ENCODE results near the gene WDR47. TPM values are rescaled to one million over a fixed set of nuclear protein-coding genes. Genes with fewer than 3 reads are reported as not detected.

The WDR47 gene
- total RNA-seq = 25.2 and 25.7 TPM in 2 replicates
- long read RNA-seq, full-length matches to known transcripts = 59 of 97 reads
- long read RNA-seq, partial matches to known transcripts = 25 of 97 reads
- long read RNA-seq, other reads (novel, unspliced or antisense) = 13 of 97 reads

- H3K36me3 Mint-ChIP-seq (ENCODE audit: unreplicated experiment) = no peaks in the 10 kb centered on the region
- peak within 1 kb of the TSS; percentile 83 for H3K27ac Mint-ChIP-seq (ENCODE audit: unreplicated experiment)
- no peaks in the 10 kb centered on the region for H3K27me3 Mint-ChIP-seq (ENCODE audit: unreplicated experiment)
- peak within 1 kb of the TSS; percentile 87 for H3K4me3 Mint-ChIP-seq (ENCODE audit: unreplicated experiment)
- peaks cover 11% of the 10 kb centered on the region for H3K4me1 Mint-ChIP-seq (ENCODE audit: unreplicated experiment)
- no peak for TF ChIP-seq CTCF (IDR thresholded peaks at IDR 0.05)
- H3K9me3 Mint-ChIP-seq (ENCODE audit: unreplicated experiment) = no peaks in the 10 kb centered on the region
- peak; percentile 98 for DNase-seq (ENCODE audit: extremely low spot score, unreplicated experiment)
Observed at GRCh38 chr1:109041621-109042468, at the start of gene WDR47. WDR47 (minus strand) TSS chr1:109042102; CDS start chr1:109023512, 18,590 bp downstream.

GRCh38 chr1:109091078-109091838 is 49.4 kb upstream of the WDR47 start:
- Mint-ChIP-seq H3K27ac (ENCODE audit: unreplicated experiment) (peak overlapping the region; percentile 97), H3K9me3 (ENCODE audit: unreplicated experiment) (no peaks in the 10 kb centered on the region), H3K4me1 (ENCODE audit: unreplicated experiment) (peaks cover 27% of the 10 kb centered on the region), H3K36me3 (ENCODE audit: unreplicated experiment) (peaks cover 9% of the 10 kb centered on the region), H3K4me3 (ENCODE audit: unreplicated experiment) (peak overlapping the region; percentile 95), H3K27me3 (ENCODE audit: unreplicated experiment) (no peaks in the 10 kb centered on the region)
- DNase-seq (ENCODE audit: extremely low spot score, unreplicated experiment) = no peak
- no peak for TF ChIP-seq CTCF (IDR thresholded peaks at IDR 0.05)

- H3K36me3 Mint-ChIP-seq (ENCODE audit: unreplicated experiment) = peaks cover 8% of the 10 kb centered on the region
- peaks cover 27% of the 10 kb centered on the region for H3K4me1 Mint-ChIP-seq (ENCODE audit: unreplicated experiment)
- DNase-seq (ENCODE audit: extremely low spot score, unreplicated experiment) = peak; percentile 94
- H3K27me3 Mint-ChIP-seq (ENCODE audit: unreplicated experiment) = no peaks in the 10 kb centered on the region
- no peak for TF ChIP-seq CTCF (IDR thresholded peaks at IDR 0.05)
- H3K27ac Mint-ChIP-seq (ENCODE audit: unreplicated experiment) = peak within 1 kb of the TSS; percentile 97
- H3K4me3 Mint-ChIP-seq (ENCODE audit: unreplicated experiment) = peak within 1 kb of the TSS; percentile 95
- no peaks in the 10 kb centered on the region for H3K9me3 Mint-ChIP-seq (ENCODE audit: unreplicated experiment)
Observed at GRCh38 chr1:109090196-109091077, 48.5 kb upstream of the WDR47 start, which contains the start of gene TMEM167B. TMEM167B (plus strand) TSS chr1:109090764; CDS start chr1:109090873, 109 bp downstream.

- peak; percentile 55 for TF ChIP-seq CTCF (IDR thresholded peaks at IDR 0.05)
Observed at GRCh38 chr1:109089242-109090015, 47.5 kb upstream of the WDR47 start.

More at GRCh38 chr1:109089242-109090015, 47.5 kb upstream of the WDR47 start:
- Mint-ChIP-seq H3K36me3 (ENCODE audit: unreplicated experiment) (peaks cover 3% of the 10 kb centered on the region), H3K4me3 (ENCODE audit: unreplicated experiment) (peak overlapping the region; percentile 95), H3K9me3 (ENCODE audit: unreplicated experiment) (no peaks in the 10 kb centered on the region), H3K27ac (ENCODE audit: unreplicated experiment) (peak overlapping the region; percentile 97), H3K4me1 (ENCODE audit: unreplicated experiment) (peaks cover 27% of the 10 kb centered on the region), H3K27me3 (ENCODE audit: unreplicated experiment) (no peaks in the 10 kb centered on the region)
- no peak for DNase-seq (ENCODE audit: extremely low spot score, unreplicated experiment)

Data from osteocyte (in vitro differentiated cells).